ENCODE measurements around the gene HOXA3.

DNA sequence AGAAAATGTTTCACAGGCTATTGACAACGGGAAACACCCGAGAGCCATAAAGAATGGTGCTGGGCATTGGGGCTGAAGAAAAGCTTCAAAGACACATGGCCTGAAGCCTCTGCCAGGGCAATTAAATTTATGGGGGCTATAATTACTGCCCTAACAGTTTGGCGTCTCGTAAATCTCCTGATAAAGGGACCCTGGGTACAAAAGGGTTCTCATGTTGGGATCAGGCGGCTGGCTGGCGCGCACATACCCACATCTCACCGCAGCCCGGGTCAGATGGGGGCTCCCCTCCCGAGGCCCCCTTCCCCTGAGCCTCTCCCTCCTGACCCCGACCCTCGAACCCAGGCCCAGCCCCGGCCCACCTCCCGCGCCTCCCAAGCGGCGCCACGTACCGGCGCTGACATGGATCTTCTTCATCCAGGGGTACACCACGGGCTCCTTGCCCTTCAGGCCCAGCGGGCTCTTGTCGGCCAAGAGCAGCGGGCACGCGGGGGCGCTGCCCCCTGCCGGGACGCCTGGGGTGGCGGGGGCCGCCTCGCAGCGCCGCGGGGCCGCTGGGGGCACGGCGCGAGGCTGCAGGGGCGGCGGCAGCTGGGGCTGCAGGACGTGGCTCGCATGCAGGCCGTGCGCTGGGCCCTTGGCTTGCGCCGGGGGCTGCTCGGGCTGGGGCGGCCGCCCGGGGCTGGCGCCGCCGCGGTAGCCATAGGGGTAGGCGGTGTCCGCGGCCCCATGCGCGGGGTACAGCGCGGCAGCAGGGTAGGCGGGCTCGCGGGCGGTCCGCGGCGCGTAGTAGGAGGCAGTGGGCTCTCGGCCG, 22.4 kb downstream of the HOXA3 start:
- TF ChIP-seq, protein P1, sequence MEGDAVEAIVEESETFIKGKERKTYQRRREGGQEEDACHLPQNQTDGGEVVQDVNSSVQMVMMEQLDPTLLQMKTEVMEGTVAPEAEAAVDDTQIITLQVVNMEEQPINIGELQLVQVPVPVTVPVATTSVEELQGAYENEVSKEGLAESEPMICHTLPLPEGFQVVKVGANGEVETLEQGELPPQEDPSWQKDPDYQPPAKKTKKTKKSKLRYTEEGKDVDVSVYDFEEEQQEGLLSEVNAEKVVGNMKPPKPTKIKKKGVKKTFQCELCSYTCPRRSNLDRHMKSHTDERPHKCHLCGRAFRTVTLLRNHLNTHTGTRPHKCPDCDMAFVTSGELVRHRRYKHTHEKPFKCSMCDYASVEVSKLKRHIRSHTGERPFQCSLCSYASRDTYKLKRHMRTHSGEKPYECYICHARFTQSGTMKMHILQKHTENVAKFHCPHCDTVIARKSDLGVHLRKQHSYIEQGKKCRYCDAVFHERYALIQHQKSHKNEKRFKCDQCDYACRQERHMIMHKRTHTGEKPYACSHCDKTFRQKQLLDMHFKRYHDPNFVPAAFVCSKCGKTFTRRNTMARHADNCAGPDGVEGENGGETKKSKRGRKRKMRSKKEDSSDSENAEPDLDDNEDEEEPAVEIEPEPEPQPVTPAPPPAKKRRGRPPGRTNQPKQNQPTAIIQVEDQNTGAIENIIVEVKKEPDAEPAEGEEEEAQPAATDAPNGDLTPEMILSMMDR (IDR thresholded peaks at IDR 0.05): no peak
- TF ChIP-seq RFX5 (IDR thresholded peaks at IDR 0.05; ENCODE audit: low read length) (no peak), FOXM1 (IDR thresholded peaks at IDR 0.05; ENCODE audit: low read depth) (no peak), JUND (IDR thresholded peaks at IDR 0.05) (no peak), EZH2phosphoT487 (IDR thresholded peaks at IDR 0.05; ENCODE audit: borderline replicate concordance, low read depth) (no peak), YY1 (IDR thresholded peaks at IDR 0.05; ENCODE audit: low read depth) (no peak), TCF12 (IDR thresholded peaks at IDR 0.05) (no peak), MXI1 (IDR thresholded peaks at IDR 0.05; ENCODE audit: low read depth, low read length) (no peak), POLR2AphosphoS5 (IDR thresholded peaks at IDR 0.05; ENCODE audit: low read depth, low read length) (no peak), SMC3 (IDR thresholded peaks at IDR 0.05; ENCODE audit: low read depth, low read length) (no peak)
- TF ChIP-seq, protein P2, sequence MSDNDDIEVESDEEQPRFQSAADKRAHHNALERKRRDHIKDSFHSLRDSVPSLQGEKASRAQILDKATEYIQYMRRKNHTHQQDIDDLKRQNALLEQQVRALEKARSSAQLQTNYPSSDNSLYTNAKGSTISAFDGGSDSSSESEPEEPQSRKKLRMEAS (IDR thresholded peaks at IDR 0.05; ENCODE audit: low read depth): no peak
- TF ChIP-seq, protein P3, sequence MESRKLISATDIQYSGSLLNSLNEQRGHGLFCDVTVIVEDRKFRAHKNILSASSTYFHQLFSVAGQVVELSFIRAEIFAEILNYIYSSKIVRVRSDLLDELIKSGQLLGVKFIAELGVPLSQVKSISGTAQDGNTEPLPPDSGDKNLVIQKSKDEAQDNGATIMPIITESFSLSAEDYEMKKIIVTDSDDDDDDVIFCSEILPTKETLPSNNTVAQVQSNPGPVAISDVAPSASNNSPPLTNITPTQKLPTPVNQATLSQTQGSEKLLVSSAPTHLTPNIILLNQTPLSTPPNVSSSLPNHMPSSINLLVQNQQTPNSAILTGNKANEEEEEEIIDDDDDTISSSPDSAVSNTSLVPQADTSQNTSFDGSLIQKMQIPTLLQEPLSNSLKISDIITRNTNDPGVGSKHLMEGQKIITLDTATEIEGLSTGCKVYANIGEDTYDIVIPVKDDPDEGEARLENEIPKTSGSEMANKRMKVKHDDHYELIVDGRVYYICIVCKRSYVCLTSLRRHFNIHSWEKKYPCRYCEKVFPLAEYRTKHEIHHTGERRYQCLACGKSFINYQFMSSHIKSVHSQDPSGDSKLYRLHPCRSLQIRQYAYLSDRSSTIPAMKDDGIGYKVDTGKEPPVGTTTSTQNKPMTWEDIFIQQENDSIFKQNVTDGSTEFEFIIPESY (IDR thresholded peaks at IDR 0.05; ENCODE audit: borderline replicate concordance, low read depth): no peak
